Stimulated activated CD4-positive, alpha-beta T cell treated with anti-CD3 and anti-CD28 coated beads, Interleukin-1b, Interleukin-23, amount 100 ng/mL, for 24 hours (primary cell): ENCODE results near the gene ST6GAL1.
A peak's percentile ranks its signal among the peaks of the same experiment; 100 is the strongest.

ENCODE experiments used
- DNase-seq, 4 experiments: peaks; one replicate each; pipeline ENCODE4 v3.0.0-alpha.2; 2020; ENCODE audit warnings: low read depth in 4 of 4, low spot score in 1 of 4

ST6GAL1 gene

DNA sequence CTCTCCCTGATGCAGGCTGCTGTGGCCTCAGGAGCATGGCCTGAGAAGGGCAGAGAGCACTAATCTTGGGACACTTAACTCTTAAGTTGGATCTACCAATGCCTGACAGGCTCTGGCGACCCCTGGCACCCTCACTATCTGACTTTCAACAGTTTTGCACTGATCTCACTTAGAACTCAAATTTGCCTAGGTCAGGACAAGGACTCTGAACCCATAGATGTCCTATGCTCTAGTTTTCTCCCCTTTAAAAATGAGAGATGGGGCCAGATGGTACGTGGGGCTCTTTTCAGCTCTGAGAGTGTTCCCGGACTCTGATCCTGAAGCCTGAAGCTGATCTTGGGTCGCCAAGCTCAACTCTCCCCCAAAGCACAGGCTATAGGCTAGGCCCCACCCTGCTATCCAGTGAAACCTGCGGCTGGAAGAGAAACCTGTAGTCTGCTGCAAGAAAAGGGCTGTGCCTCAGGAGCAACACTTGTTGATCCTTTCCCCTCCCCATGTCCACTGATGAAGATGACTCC lies 143.3 kb downstream of the ST6GAL1 start:
- no peak for DNase-seq

DNA sequence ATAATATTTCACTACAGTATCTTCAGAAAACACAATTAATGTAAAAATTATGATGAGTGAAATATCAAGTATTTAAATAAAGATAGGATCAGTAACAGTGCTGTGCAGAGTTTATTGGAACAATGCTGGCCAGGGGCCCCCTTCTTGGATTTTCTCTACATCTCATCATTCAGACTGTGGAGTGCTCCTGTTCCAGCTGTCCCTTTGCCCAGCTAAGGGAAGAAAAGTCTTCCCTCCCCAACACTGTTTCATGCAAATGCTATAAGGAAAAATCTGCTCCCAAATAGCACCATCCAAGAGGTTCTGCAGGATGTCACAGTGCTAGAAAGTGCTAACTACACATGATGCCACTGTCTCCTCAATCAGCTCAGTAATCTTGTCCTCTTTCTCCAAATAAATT lies 144.5 kb downstream of the ST6GAL1 start:
- no peak for DNase-seq

DNA sequence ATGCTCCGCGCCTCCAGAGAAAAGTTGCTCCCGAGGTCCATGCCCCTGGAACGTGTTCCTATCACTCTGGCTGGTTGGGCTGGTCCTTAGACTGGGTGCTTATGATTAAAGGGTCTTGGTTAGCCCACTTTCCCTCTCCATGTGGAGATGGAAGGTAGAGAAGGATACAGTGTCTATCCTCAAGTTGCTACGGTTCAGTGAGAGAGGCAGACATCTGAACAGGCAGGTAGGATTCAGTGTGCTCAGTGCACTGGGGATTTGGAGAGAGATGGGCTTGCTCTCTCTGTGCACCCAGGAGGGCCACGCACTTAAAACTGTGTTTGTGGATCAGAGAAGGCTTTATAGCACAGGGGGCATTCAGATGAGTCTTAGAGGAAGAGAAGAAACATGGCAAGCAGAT lies 146.0 kb downstream of the ST6GAL1 start:
- DNase-seq = no peak

DNA sequence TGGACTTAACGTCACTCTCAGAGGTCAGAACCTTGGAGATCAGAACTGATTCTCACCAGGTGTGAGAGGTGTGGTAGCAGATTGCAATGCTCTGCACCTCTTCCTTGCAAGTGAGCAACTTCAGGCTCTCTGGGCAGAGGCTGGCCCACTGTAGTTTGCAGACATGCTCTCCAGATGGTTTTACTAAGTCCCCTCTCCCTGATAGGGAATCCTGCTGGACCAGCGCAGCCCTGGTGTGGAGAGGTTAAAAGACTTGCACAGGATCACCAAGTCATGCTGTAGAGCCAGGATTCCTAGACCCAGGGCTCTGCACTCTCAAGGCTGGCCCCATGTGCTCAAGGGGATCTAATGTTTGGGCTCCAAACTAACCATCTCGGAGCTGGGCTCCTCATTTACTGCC lies 146.8 kb downstream of the ST6GAL1 start:
- DNase-seq = no peak

DNA sequence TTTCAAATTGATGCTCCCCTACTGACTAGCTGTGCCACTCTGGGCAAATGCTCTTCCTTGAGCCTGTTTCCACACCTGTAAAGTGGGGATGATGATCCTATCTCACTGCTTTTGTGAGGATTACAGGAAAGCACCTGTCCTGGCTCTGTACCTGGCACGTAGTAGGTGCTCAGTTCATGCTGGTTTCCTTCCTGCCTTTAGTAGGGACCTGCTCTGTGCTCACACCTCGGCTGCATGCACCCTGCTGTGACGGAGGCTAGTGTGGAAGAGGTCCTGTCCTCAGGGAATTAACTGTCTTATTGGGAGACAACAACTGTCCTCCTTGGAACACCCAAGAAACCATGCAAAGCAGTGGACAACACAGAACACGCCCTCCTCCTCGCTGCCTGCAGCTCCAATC lies 147.2 kb downstream of the ST6GAL1 start:
- DNase-seq = no peak

DNA sequence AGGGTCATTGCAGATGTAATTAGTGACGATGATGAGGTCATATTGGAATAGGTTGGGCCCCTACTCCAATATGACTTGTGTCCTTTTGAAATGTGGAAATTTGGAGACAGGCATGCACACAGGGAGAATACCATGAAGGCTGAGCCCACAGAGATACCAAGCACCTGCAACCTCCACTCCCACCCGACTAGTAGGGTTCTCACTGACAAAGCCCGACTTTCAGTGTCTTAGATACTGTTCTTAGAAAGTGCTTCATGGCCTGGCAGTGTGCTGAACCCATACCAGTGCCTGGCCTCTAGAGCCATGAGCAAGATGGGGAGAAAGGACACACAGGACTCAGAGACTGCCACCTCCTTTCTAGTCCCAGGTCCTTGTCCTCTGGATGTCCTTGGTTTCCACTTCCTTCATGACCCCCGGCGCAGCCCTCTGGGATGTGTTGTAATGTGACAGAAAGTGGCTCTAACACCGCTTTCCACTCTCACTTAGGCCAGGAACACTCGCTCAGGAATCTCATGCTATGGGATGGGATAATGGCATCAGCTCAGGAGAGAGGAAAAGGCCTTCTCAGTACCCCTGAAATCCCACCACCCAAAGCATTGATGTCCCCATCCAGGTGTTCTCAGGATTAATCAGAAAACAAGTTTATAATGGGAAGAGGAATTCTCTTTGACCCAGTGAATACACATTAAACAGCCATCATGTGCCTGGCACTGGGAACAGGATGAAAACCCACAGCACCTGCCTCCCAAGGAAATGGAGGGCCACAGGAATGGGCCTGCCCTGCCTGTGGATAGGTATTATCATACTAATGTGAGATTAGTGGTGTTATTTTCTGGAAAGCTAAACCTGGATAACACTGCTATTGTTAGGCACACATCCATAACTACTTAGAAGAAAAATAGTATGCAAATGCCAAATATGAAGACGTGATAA lies 149.0 kb downstream of the ST6GAL1 start:
- DNase-seq = no peak

DNA sequence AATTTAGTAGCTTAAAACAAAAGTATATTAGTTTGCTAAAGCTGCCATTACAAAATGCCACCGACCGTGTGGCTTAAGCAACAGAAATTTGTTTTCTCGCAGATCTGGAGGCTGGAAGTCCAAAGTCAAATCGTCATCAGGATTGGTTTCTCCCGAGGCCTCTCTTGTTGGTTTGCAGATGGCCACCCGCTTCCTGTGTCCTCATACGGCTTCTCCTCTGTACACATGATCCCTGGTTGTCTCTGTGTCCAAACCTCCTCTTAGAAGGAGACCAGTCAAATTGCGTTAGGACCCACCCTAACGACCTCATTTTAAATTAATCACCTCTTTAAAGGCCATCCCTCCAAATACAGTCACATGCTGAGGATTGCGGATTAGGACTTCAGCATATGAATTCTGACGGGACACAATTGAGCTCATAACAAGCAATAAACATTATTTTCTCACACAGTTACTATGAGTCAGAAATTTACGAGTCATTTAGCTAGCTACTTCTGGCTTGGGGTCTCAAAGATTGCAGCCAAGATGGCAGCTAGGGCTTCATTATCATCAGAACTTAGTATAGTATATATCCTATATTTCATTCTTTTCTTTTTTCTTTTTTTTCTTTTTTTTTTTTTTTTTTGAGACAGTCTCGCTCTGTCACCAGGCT lies 150.6 kb downstream of the ST6GAL1 start:
- no peak for DNase-seq

DNA sequence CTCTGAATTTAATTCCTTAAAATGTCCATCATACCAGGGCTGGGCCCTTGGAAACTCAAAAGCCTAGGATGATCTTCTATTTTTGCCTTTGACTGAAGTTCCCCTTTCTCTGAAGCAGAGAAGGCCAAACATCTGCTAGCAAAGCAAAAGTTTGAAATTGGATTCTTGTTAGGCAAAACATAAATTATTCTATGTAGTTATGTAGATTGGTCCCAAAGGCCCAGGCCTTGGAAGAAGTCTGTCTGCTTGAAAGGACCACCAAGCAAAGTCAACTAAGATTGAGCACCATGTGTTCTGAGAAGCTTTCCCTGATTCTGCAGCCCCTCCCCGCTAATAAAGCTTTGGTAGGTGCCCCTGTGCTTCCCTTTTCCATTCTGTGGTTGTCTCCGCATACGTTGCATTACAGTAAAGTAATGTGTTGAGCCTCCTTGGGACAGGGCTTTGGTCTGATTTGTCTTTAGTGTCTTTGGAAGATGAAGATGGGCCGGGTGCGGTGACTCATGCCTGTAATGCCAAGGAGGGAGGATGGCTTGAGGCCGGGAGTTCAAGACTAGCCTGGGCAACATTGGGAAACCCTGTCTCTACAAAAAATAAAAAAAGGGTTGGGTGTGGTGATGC lies 152.5 kb downstream of the ST6GAL1 start:
- no peak for DNase-seq

DNA sequence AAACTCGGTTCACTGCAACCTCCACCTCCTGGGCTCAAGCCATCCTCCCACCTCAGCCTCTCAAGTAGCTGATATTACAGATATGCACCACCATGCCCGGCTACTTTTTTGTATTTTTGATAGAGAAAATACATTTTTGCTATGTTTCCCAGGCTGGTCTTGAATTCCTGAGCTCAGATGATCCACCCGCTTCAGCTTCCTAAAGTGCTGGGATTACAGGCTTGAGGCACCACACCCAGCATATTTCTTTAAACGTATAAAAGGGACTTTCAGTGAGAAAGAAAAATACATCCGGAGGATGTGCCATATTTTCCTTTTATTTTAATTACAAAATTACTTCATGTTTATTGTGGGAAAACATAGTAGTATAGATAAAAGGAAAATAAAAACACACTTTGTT lies 153.8 kb downstream of the ST6GAL1 start:
- no peak for DNase-seq

DNA sequence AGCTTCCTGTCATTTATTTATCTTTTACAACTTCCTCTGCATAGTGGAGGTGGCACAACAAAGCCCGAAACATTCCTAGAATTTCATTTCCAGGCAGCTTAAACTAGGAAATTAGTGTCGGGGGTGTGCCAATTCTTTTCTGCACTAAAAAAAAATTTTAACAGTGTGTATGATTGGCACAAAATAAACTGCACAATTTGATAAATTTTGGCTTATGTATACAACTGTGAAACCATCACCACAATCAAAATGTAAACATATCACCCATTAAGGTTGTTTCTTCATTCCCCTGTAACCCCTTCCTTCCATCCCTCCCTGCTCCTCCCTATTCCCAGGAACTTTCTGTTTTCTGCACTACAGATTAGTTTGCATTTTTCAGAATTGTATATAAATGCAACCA lies 154.3 kb downstream of the ST6GAL1 start:
- no peak for DNase-seq

DNA sequence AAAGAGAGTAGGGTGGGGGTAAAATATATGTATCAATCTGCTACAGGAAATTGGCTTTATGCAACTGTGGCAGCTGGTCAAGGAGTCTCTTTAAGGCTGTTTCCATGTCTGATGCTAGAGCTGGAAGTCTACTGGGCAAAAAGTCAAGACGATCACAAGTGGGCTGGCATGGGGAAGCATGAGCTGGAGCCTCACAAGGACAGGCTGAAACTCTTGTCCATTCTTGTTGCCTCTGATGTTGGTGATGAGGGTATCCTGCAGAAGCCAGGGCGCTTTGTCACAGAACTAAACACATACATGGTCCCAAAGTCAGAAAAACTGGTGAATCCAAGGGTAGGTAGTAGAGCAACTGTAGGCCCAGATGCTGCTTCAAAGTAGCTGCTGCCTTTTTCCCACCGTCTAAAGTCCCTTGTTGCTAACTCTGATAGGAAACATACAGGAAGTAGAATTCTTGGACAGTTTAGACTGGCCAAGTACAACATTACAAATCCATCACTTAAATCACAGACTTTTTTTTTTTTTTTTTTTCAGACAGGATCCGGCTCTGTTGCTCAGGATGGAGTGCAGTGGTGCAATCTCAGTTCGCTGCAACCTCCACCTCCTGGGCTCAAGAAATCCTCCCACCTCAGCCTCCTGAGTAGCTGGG lies 154.8 kb downstream of the ST6GAL1 start:
- no peak for DNase-seq

DNA sequence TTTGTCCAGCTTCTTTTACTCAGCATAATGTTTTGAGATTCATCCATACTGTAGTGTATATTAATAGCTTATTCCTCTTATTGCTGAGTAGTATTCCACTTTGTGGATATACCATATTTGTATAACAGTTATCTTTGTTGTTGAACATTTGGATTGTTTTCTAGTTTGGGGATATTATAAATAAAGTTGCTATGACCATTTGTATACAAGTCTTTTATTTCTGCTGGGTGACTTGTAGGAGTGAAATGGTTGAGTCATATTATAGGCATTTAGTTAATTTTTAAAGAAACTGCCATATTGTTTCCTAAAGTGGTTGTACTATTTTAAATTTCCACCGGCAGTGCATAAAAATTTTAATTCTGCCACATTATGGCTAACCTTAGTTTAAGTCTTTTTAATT lies 155.6 kb downstream of the ST6GAL1 start:
- no peak for DNase-seq

DNA sequence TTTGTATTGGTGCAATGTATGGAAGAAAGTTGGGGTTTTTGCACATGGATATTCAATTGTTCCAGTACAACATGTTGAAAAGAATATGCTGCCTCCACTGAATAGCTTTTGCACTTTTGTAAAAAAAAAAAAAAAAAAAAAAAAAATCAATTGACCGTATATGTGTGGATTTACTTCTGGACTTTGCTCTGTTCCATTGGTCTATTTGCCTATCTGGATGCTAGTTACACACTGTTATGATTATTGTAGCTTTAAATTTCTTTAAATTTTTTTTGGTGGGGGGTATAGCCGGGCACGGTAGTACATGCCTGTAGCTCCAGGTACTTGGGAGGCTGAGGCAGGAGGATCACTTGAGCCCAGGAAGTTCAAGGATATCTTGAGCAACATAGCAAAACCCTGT lies 156.5 kb downstream of the ST6GAL1 start:
- DNase-seq = no peak

DNA sequence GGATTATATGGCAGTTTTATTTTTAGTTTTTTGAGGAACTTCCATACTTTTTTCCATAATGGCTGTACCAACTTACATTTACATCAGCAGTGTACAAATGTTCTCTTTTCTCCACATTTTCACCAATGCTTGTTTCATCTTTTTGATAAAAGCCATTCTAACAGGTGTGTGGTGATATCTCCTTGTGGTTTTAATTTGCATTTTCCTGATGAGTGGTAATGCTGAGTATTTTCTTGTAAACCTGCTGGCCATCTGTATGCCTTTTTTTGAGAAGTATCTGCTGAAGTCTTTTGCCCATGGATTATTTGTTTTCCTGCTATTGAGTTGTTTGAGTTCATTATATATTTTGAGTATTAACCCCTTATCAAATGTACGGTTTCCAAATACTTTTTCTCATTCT lies 158.4 kb downstream of the ST6GAL1 start:
- DNase-seq = no peak

DNA sequence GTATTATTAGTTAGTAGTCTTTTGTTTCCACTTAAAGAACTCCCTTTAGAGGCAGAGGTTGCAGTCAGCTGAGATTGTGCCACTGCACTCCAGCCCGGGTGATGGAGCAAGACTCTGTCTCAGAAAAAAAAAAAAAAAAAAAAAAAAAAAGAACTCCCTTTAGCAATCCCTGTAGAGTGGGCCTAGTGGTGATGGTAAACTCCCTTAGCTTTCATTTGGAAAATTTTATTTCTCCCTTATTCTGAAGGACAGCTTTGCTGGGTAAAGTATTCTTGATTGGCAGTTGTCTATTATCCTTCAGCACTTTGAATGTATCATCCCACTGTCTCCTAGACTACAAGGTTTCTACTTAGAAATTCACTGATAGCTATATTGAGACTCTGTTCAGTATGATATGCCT lies 163.0 kb downstream of the ST6GAL1 start:
- DNase-seq = no peak

DNA sequence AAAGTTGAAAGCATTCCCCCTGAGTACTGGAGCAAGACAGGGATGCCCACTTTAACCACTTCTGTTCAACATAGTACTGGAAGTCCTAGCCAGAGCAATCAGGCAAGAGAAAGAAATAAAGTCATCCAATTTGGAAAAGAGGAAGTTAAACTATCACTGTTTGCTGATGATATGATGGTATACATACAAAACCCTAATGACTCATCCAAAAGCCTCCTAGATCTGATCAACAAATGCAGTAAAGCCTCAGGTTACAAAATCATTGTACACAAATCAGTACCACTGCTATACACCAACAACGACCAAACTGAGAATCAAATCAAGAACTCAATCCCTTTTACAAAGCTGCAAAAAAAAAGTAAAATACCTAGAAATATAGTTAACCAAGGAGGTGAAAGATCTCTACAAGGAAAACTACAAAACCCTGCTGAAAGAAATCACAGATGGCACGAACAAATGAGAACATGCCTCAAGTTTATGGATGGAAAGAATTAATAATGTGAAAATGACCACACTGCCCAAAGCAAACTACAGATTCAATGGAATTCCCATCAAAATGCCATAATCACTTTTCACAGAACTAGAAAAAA lies 168.7 kb downstream of the ST6GAL1 start:
- DNase-seq = no peak

DNA sequence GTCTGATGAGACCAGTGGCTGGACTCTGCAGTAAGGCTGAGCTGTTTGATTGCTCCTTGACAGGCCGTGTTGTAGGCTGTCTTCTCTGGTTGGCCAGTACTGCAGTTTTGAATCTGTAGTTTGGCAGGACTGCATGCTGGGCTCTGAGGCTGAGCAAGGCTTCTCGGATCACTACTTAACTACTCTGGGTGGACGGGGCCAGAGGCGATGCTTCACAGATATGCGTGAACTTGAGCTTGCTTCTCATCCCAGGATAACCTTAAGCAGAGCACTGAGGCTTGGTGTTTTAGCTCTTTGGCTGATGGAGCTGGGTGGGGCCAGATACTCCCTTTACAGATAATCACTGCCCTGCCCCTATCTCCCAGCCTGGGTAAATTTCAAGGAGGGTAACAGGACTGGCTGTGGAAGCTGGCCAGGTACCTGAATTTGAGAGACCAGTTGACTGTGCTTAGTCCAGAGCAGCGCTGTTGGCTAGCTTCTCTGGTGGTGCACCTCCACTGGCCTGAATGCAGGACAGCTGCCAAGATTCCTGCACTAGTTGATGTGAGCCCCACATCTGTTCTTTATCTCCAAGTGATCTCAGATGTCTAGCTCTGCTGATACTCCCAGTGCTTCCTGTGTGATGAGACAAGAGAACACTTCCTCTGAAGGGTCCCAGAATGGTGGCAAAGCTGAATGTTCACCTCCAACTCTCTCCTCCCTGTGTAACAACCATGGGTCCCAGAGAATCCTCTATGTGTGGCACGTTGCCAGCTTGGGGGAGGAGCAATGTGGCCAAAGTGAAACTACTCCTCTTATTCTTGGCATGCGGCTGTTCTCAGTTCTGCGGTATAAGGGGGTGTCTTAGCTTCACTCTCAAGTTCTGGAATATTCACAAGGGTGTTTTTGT lies 171.1 kb downstream of the ST6GAL1 start:
- peak in 2 of 4 experiments; percentile 10 to 12 for DNase-seq

DNA sequence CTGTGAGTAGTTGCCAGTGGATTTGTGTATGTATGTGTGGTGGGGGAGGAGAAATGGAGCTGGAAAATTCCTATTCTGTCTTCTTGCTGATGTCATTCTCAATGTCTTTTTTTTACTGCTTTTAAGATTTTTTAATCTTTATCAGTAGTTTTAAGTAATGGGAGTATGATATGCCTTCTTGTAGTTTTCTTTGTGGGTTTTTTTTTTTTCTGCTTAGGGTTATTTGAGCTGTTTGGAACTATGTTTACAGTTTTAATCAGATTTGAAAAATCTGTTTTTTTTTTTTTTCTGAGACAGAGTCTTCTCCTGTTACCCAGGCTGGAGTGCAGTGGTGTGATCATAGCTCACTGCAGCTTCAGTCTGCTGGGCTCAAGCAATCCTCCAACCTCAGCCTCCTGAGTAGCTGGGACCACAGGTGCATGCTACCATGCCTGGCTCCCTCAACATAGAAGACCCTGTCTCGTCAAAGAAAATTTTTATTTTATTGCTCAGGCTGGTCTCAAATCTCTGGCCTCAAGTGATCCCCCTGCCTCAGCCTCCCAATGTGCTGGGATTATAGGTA lies 171.8 kb downstream of the ST6GAL1 start:
- DNase-seq = no peak

DNA sequence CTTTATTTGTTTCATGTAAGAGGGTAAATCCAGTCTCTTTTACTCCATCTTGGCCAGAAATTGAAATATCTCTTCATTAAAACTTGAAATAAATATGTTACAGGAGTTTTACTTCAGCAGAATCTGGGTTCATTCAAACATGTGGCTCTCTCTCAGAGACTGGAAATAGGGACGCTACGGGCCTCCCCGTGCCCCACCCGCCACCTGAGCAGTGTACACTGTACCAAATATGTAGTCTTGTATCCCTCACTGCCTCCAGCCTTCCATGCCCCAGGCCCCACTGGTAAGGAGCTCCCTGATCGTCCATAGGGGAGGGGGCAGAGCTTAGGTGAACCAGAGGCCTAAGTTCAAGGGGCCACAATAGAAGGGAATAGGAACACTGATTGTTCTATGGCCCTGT lies 172.9 kb downstream of the ST6GAL1 start:
- DNase-seq = no peak

DNA sequence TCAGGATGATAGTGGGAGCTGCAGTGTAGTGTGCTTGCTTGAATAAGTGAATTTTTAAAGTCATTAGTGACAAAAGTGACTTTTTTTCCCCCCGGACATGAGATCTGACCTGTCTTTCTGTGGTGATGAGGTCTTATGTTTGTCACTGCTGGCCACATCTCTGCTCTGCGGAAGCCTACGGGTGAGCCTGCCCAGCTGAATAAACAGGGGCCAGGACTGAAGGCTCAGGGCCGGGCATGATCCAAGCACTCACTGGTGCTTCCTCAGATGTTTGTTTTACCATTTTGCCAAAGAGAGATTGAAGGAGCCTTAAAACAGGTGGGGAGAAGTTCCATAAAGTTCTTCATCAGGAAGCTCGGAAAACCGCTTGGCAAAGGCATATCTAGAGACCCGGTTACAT lies 174.0 kb downstream of the ST6GAL1 start:
- DNase-seq = no peak
